Measurements from ENCODE around the gene DKK1. TPM values are rescaled to one million over a fixed set of nuclear protein-coding genes. Genes with fewer than 3 reads are reported as not detected.
A peak's percentile ranks its signal among the peaks of the same experiment; 100 is the strongest.
"Not testable (repeated sequence)": the region's sequence is repeated elsewhere in the genome, so short reads cannot be mapped to it uniquely, and the experiment has no call there.

DKK1 gene
- polyA plus RNA-seq, 6 donors from 2014 or later, result not detected

DNA sequence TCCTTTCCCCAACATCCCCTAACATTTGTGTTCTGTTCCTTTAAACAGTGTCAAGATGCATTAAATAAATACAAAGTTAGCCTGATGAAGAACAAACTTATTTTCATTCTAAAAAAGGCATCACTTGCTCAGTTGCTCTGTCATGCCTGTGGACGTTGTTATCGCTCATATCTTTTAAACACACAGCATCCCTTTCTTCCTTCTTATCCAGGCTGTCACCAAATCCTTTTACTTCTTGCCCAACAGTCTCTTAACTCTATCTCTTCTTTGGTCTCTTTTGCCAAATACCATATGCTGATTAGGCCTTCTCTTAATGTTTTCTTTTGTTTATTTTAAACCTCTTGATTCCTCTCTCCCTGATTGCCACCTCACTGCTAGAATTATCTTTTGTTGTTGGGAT, 43.9 kb downstream of the DKK1 start:
- ATAC-seq (ENCODE audit: low read depth in 2 of 2) (no peak), DNase-seq (no peak)
- H3K9me3 Mint-ChIP-seq, result no peaks in the 10 kb centered on the region
- H3K27me3 Mint-ChIP-seq, result no peaks in the 10 kb centered on the region
- no peaks in the 10 kb centered on the region for H3K4me1 Mint-ChIP-seq
- peak overlapping the region in 1 of 6 donors; percentile 14 for H3K27ac Mint-ChIP-seq
- H3K4me3 Mint-ChIP-seq, result no peak overlapping the region
- no peaks in the 10 kb centered on the region for H3K36me3 Mint-ChIP-seq

DNA sequence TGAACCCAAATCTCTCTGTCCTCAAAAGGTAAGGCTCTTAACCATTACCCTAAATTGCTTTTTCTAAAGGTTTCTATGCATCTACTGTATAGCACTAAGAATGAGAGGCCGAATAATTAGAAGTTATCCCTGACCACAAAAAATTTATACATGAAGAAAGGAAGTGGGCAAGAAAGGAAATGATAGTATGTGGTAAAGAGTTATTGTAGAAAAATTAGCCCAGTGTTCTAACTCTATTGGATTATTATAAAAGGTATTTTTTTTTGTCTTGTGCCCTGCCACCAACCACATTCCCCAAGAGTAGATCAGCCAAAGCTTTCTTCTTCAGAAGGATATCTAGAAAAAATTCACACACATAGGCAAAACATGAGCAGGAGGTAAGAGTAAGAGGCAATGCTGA, 45.4 kb downstream of the DKK1 start:
- ATAC-seq (ENCODE audit: low read depth in 2 of 2), result no peak
- no peaks in the 10 kb centered on the region for H3K27me3 Mint-ChIP-seq
- H3K4me3 Mint-ChIP-seq, result no peak overlapping the region
- H3K27ac Mint-ChIP-seq, result no peak overlapping the region
- no peaks in the 10 kb centered on the region for H3K4me1 Mint-ChIP-seq
- H3K9me3 Mint-ChIP-seq, result peaks cover 0 to 4% (median 0%) of the 10 kb centered on the region in 7 donors
- no peaks in the 10 kb centered on the region for H3K36me3 Mint-ChIP-seq
- DNase-seq, result no peak

DNA sequence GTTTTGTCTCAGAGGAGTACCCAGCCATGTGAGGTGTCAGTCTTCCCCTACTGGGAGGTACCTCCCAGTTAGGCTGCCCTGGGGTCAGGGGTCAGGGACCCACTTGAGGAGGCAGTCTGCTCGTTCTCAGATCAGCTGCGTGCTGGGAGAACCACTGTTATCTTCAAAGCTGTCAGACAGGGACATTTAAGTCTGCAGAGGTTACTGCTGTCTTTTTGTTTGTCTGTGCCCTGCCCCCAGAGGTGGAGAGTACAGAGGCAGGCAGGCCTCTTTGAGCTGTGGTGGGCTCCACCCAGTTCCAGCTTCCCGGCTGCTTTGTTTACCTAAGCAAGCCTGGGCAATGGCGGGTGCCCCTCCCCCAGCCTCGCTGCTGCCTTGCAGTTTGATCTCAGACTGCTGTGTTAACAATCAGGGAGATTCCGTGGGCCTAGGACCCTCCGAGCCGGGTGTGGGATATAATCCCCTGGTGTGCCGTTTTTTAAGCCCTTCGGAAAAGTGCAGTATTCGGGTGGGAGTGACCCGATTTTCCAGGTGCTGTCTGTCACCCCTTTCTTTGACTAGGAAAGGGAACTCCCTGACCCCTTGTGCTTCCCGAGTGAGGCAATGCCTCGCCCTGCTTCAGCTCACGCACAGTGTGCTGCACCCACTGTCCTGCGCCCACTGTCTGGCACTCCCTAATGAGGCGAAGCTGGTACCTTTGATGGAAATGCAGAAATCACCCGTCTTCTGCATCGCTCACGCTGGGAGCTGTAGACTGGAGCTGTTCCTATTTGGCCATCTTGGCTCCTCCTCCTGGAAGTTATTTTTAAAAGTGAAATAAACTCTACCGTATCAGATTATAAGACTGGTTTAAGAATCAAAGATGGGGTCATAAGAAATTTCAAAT, 51.7 kb downstream of the DKK1 start:
- ATAC-seq (ENCODE audit: low read depth in 2 of 2); H3K9me3 Mint-ChIP-seq; H3K4me3 Mint-ChIP-seq; H3K4me1 Mint-ChIP-seq; H3K27me3 Mint-ChIP-seq; H3K27ac Mint-ChIP-seq; DNase-seq; H3K36me3 Mint-ChIP-seq: not testable (repeated sequence)
